Sigmoid colon (tissue), 7 donors: Measurements from ENCODE around the gene LRP1B. TPM values are rescaled to one million over a fixed set of nuclear protein-coding genes. Genes with fewer than 3 reads are reported as not detected.

Experiments used
- DNase-seq: peaks from one replicate; pipeline ENCODE4 v3.0.0-alpha.2; 2019
- H3K27ac ChIP-seq, 4 donors: fragments of 200-600 bp; sonication (generic); one replicate each; pipeline ENCODE4 v1.5.1; 2016 to 2019; ENCODE audit warnings: mild to moderate bottlenecking in 1 of 4
- H3K27me3 ChIP-seq, 3 donors: fragments of 200-600 bp; sonication (generic); one replicate each; pipeline ENCODE4 v1.5.1; 2019; ENCODE audit warnings: mild to moderate bottlenecking in 1 of 3
- H3K36me3 ChIP-seq, 4 donors: fragments of 200-600 bp; sonication (generic); one replicate each; pipeline ENCODE4 v1.5.1; 2016 to 2019
- H3K4me1 ChIP-seq, 4 donors: fragments of 200-600 bp; sonication (generic); one replicate each; pipeline ENCODE4 v1.5.1; 2017 to 2019
- H3K4me3 ChIP-seq, 4 donors: fragments of 200-600 bp; sonication (generic); one replicate each; pipeline ENCODE4 v1.5.1; 2017 to 2019; ENCODE audit warnings: mild to moderate bottlenecking in 2 of 4, moderate library complexity in 1 of 4
- H3K9me3 ChIP-seq, 4 donors: fragments of 200-600 bp in 3 of 4; sonication (generic) in 3 of 4; one replicate each; pipeline versions ENCODE4 v1.5.1 to v1.6.1; 2013 to 2019
- CTCF ChIP-seq, 4 experiments: fragments of 450-650 bp in 3 of 4; fragments of 200-600 bp in 1 of 4; IDR thresholded peaks; one replicate each; pipeline ENCODE4 v1.5.1; 2016 to 2019; ENCODE audit warnings: antibody characterized with exemption in 4 of 4, mild to moderate bottlenecking in 3 of 4, moderate library complexity in 2 of 4
- EP300 ChIP-seq, 4 donors: sonication (generic); formaldehyde crosslinking; IDR thresholded peaks; one replicate each; pipeline ENCODE4 v1.6.1; 2017; ENCODE audit warnings: antibody characterized with exemption in 4 of 4
- POLR2A ChIP-seq, 2 donors: fragments of 450-650 bp; IDR thresholded peaks; one replicate each; pipeline ENCODE4 v1.6.1; 2016; ENCODE audit warnings: antibody characterized with exemption in 2 of 2, mild to moderate bottlenecking in 2 of 2, moderate library complexity in 2 of 2
- POLR2AphosphoS5 ChIP-seq, 4 donors: sonication (generic); formaldehyde crosslinking; IDR thresholded peaks; one replicate each; pipeline ENCODE4 v1.6.1; 2017; ENCODE audit warnings: antibody characterized with exemption in 4 of 4
- WGBS, 2 donors: extraction: QIAGEN DNeasy Blood & Tissue Kit; methylation state at CpG; one replicate each; pipeline ENCODE4 v1.1.7; 2013; 5-methylcytosine and 5-hydroxymethylcytosine counted together
- intact Hi-C: fragments of 100-400 bp; cut with DNase I; formaldehyde crosslinking; loops from one replicate; pipeline ENCODE4 v1.15.1; 2023
- polyA plus RNA-seq, 3 donors: library from polyadenylated mRNA; stranded (reverse); fragments of 200-250 nt; gene quantifications; one replicate each; pipeline ENCODE4 v1.2.3, GENCODE V29; 2013
- total RNA-seq, 4 donors: library from RNA; depleted of rRNA; stranded (reverse); fragments of >200 nt; gene quantifications; one replicate each; pipeline ENCODE4 v1.1.0, GENCODE V29; 2016
- donor health status: healthy with polysubstance abuse.
- donor health status: Bipolar disorder and iron deficiency.
- donor health status: healthy.

LRP1B gene
- total and polyA plus RNA-seq, 7 donors = 0.06 to 5.1 (median 2.0) TPM; not detected in 1

GRCh38 chr2:141932261-141932660 is 198.6 kb downstream of the LRP1B start:
- no peak overlapping the region for H3K4me3 ChIP-seq
- no peaks in the 10 kb centered on the region for H3K4me1 ChIP-seq
- intact Hi-C loops = no loop called here
- no peaks in the 10 kb centered on the region for H3K36me3 ChIP-seq
- no peak for TF ChIP-seq POLR2A (IDR thresholded peaks at IDR 0.05)
- TF ChIP-seq POLR2AphosphoS5 (IDR thresholded peaks at IDR 0.05) = no peak
- no peak for TF ChIP-seq CTCF (IDR thresholded peaks at IDR 0.05)
- no peak for TF ChIP-seq EP300 (IDR thresholded peaks at IDR 0.05)
- 77 to 87% methylated on average over 2 of the region's 2 CpGs for WGBS, 2 donors
- no peaks in the 10 kb centered on the region for H3K27me3 ChIP-seq
- no peak overlapping the region for H3K27ac ChIP-seq
- no peaks in the 10 kb centered on the region for H3K9me3 ChIP-seq
- no peak for DNase-seq

GRCh38 chr2:141931797-141932196 is 199.0 kb downstream of the LRP1B start:
- intact Hi-C loops = no loop called here
- DNase-seq = no peak
- 45 to 67% methylated on average over 3 of the region's 3 CpGs for WGBS, 2 donors
- Histone ChIP-seq H3K4me3 (no peak overlapping the region), H3K36me3 (no peaks in the 10 kb centered on the region), H3K9me3 (no peaks in the 10 kb centered on the region), H3K27me3 (no peaks in the 10 kb centered on the region), H3K27ac (no peak overlapping the region), H3K4me1 (no peaks in the 10 kb centered on the region)
- TF ChIP-seq CTCF (IDR thresholded peaks at IDR 0.05) = no peak
- TF ChIP-seq POLR2A (IDR thresholded peaks at IDR 0.05) = no peak
- no peak for TF ChIP-seq POLR2AphosphoS5 (IDR thresholded peaks at IDR 0.05)
- no peak for TF ChIP-seq EP300 (IDR thresholded peaks at IDR 0.05)

DNA sequence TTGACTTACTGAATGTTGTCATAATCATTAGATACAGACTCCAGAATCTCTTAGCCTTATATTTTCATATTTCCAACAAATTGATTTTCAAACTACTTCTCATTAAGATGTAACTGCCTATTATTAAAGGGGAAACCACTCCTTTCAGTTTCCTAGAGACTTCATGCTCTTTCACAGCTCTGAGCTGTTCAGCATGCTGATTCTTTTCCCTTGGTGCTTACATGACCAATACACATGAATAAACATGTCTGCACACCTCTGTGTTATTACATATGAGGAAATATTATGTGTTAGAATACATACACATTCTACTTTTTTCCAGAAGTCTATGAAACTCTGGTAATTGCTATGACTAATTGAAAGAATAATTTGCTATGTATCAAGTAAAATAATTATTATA is 200.0 kb downstream of the LRP1B start:
- H3K9me3 ChIP-seq = no peaks in the 10 kb centered on the region
- DNase-seq = no peak
- H3K27me3 ChIP-seq = no peaks in the 10 kb centered on the region
- H3K4me1 ChIP-seq = no peaks in the 10 kb centered on the region
- no peak overlapping the region for H3K27ac ChIP-seq
- no peaks in the 10 kb centered on the region for H3K36me3 ChIP-seq
- H3K4me3 ChIP-seq = no peak overlapping the region
- TF ChIP-seq EP300 (IDR thresholded peaks at IDR 0.05) = no peak
- no peak for TF ChIP-seq POLR2A (IDR thresholded peaks at IDR 0.05)
- TF ChIP-seq CTCF (IDR thresholded peaks at IDR 0.05) = no peak
- no peak for TF ChIP-seq POLR2AphosphoS5 (IDR thresholded peaks at IDR 0.05)
- intact Hi-C loops = no loop called here

GRCh38 chr2:141929331-141930252 is 201.2 kb downstream of the LRP1B start:
- Histone ChIP-seq H3K4me1 (no peaks in the 10 kb centered on the region), H3K4me3 (no peak overlapping the region), H3K36me3 (no peaks in the 10 kb centered on the region), H3K27ac (no peak overlapping the region), H3K9me3 (no peaks in the 10 kb centered on the region), H3K27me3 (no peaks in the 10 kb centered on the region)
- intact Hi-C loops = no loop called here
- DNase-seq = no peak
- 64 to 68% methylated on average over 8 of the region's 8 CpGs for WGBS, 2 donors
- TF ChIP-seq POLR2A (IDR thresholded peaks at IDR 0.05) = no peak

DNA sequence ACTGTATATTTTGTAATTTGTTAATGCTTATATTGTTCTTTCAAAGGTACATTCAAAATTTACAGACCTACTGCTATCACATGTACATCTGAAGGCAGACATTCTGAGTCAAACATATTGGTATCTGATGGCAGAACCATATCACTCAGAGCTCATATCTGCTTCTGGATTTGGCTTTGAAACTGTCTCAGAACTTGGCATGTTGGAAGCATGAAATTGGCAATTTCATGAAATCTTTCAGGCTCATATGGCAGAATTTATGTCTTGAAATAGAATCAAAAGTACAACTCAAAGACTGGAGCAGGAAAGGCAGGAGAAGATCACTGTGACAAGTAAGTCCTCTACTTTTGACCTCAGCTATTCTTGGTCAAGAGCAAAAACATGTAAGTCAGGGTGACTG is 202.3 kb downstream of the LRP1B start:
- H3K27ac ChIP-seq = no peak overlapping the region
- no peaks in the 10 kb centered on the region for H3K4me1 ChIP-seq
- DNase-seq = no peak
- H3K36me3 ChIP-seq = no peaks in the 10 kb centered on the region
- no peaks in the 10 kb centered on the region for H3K9me3 ChIP-seq
- no peak overlapping the region for H3K4me3 ChIP-seq
- no peaks in the 10 kb centered on the region for H3K27me3 ChIP-seq
- TF ChIP-seq EP300 (IDR thresholded peaks at IDR 0.05) (no peak), POLR2A (IDR thresholded peaks at IDR 0.05) (no peak)
- intact Hi-C loops = no loop called here

- H3K27ac ChIP-seq = no peak overlapping the region
- DNase-seq = no peak
- no peaks in the 10 kb centered on the region for H3K36me3 ChIP-seq
- no peak overlapping the region for H3K4me3 ChIP-seq
- no peaks in the 10 kb centered on the region for H3K4me1 ChIP-seq
- H3K27me3 ChIP-seq = no peaks in the 10 kb centered on the region
- TF ChIP-seq POLR2A (IDR thresholded peaks at IDR 0.05) = no peak
- TF ChIP-seq EP300 (IDR thresholded peaks at IDR 0.05) = no peak
- intact Hi-C loops = no loop called here
- no peaks in the 10 kb centered on the region for H3K9me3 ChIP-seq
Measured at GRCh38 chr2:141927536-141927935, 203.3 kb downstream of the LRP1B start.
